OCI-LY3 (cell line): ENCODE results near the gene MED8.

ENCODE experiments used
- CTCF ChIP-seq: fragments of 200-600, 300-600 bp; sonication (generic); IDR thresholded peaks from 2 replicates; pipeline ENCODE4 v1.5.1; 2014; ENCODE audit warnings: antibody characterized with exemption, low read length, low read depth
- EZH2phosphoT487 ChIP-seq: fragments of 200-600 bp; shearing (Covaris generic); IDR thresholded peaks from 2 replicates; pipeline ENCODE4 v1.6.1; 2018; ENCODE audit warnings: antibody characterized with exemption, mixed run types, low read depth

GRCh38 chr1:43415901-43416300, 26.3 kb upstream of the MED8 start:
- TF ChIP-seq CTCF (no peak), EZH2phosphoT487 (no peak)
